HEK293T (cell line): ENCODE data around the gene USP10.

ENCODE experiments used
- ARNT ChIP-seq: fragments of 450-650 bp; IDR thresholded peaks from 2 replicates; pipeline ENCODE4 v1.6.1; 2017; ENCODE audit warnings: mild to moderate bottlenecking
- BHLHE40 ChIP-seq: fragments of 450-650 bp; IDR thresholded peaks from 2 replicates; pipeline ENCODE4 v1.6.1; 2016; ENCODE audit warnings: mild to moderate bottlenecking, moderate library complexity, borderline replicate concordance
- CTBP1 ChIP-seq: fragments of 450-650 bp; IDR thresholded peaks from 2 replicates; pipeline ENCODE4 v1.6.1; 2016; ENCODE audit warnings: borderline replicate concordance
- ELF4 ChIP-seq: fragments of 450-650 bp; IDR thresholded peaks from 2 replicates; pipeline ENCODE4 v1.6.1; 2017; ENCODE audit warnings: antibody characterized with exemption
- FOXA1 ChIP-seq: fragments of 450-650 bp; IDR thresholded peaks from 2 replicates; pipeline ENCODE4 v1.6.1; 2016; ENCODE audit warnings: mild to moderate bottlenecking
- FOXK2 ChIP-seq: fragments of 450-650 bp; IDR thresholded peaks from 2 replicates; pipeline ENCODE4 v1.6.1; 2016; ENCODE audit warnings: mild to moderate bottlenecking
- FOXM1 ChIP-seq: fragments of 450-650 bp; IDR thresholded peaks from 2 replicates; pipeline ENCODE4 v1.6.1; 2017; ENCODE audit warnings: mild to moderate bottlenecking, borderline replicate concordance
- HDGF ChIP-seq: fragments of 450-650 bp; IDR thresholded peaks from 2 replicates; pipeline ENCODE4 v1.6.1; 2017; ENCODE audit warnings: antibody characterized with exemption, borderline replicate concordance
- LEF1 ChIP-seq: fragments of 450-650 bp; IDR thresholded peaks from 2 replicates; pipeline ENCODE4 v1.6.1; 2017; ENCODE audit warnings: mild to moderate bottlenecking, borderline replicate concordance
- NFRKB ChIP-seq: fragments of 450-650 bp; IDR thresholded peaks from 2 replicates; pipeline ENCODE4 v1.6.1; 2016; ENCODE audit warnings: mild to moderate bottlenecking, moderate library complexity
- SP1 ChIP-seq: fragments of 450-650 bp; IDR thresholded peaks from 2 replicates; pipeline ENCODE4 v1.6.1; 2017
- SUZ12 ChIP-seq: fragments of 450-650 bp; IDR thresholded peaks from 2 replicates; pipeline ENCODE4 v1.6.1; 2016; ENCODE audit warnings: mild to moderate bottlenecking
- TARDBP ChIP-seq: fragments of 450-650 bp; IDR thresholded peaks from 2 replicates; pipeline ENCODE4 v1.6.1; 2016
- ZNF384 ChIP-seq: fragments of 450-650 bp; IDR thresholded peaks from 2 replicates; pipeline ENCODE4 v1.6.1; 2016

DNA sequence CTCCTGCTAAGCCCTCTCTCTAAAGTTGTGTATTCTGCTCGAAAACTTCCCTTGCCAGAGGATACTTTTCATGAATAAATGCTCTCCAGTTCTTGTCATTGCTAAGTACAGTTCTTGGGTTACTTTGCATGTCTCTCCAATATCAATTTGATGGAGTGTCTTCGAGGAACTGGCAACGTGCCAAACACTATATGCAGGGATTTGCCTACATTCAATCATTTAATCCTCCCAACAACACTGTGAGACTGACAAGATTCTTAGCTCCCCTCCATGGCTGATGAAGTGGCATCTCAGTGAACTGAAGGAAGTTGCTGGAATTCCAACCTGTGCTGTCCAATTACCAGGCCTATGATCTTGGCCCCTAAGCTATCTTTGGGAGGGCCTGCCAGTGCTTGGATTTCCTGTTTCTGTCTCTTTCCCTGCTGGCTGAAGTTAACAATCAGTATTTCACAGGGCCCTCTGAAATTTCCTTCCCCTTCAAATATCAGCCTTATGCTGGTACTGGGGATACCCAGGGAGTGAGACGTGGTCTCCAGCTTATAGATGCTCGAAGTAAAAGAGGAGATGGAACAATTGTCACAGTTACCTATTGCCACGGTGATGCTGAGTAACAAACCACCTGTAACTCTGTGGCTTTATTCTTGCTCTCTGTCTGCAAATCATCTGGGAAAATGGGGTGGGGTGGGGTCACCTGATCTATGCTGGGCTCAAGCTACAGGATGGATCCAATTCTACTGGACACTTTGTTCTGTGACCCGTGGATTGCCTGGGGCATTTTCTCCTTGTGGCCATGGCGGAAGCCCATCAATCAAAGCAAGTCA, 100.6 kb downstream of the USP10 start:
- no peak for TF ChIP-seq FOXA1
- no peak for TF ChIP-seq SP1
- no peak for TF ChIP-seq BHLHE40
- no peak for TF ChIP-seq SUZ12
- no peak for TF ChIP-seq NFRKB
- TF ChIP-seq FOXM1, result no peak
- no peak for TF ChIP-seq LEF1
- TF ChIP-seq CTBP1, result no peak
- TF ChIP-seq ELF4, result no peak
- TF ChIP-seq ZNF384, result no peak
- TF ChIP-seq HDGF, result no peak
- no peak for TF ChIP-seq FOXK2
- TF ChIP-seq ARNT, result no peak
- no peak for TF ChIP-seq TARDBP
